Neural progenitor cell (in vitro differentiated cells): ENCODE results near the gene STX16.

Experiments
- EZH2 ChIP-seq: fragments of 200-600 bp; sonication (generic); IDR thresholded peaks from 2 replicates; pipeline ENCODE4 v1.6.1; 2017; ENCODE audit warnings: antibody characterized with exemption, mild to moderate bottlenecking, moderate library complexity
- EZH2phosphoT487 ChIP-seq: fragments of 200-600 bp; sonication (generic); IDR thresholded peaks from 2 replicates; pipeline ENCODE4 v1.6.1; 2017; ENCODE audit warnings: antibody characterized with exemption
- TF ChIP-seq, protein P1 (sequence below): fragments of 200-600 bp; sonication (generic); IDR thresholded peaks from 2 replicates; pipeline ENCODE4 v1.5.1; 2017; ENCODE audit warnings: antibody characterized with exemption, mild to moderate bottlenecking

DNA sequence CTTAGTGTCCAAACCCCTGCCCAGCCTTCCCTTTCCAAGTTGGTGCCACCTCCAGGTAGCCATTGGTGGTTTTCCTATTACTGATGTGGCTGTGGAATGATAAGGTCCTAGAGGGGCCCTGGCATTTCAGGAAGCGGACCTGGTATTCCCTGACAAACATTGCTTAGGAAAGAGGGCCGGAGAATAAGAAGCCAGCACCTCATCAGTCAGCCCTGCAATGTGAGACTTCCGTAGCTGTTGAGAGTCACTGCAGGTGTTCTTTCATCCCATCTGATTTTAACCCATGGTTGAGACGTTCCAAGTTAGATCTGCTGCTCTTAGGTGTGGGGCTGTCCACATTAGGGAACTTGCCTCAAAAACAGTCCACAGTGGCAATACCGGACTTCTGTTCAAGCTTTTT is 26.7 kb downstream of the STX16 start:
- TF ChIP-seq, protein P1, sequence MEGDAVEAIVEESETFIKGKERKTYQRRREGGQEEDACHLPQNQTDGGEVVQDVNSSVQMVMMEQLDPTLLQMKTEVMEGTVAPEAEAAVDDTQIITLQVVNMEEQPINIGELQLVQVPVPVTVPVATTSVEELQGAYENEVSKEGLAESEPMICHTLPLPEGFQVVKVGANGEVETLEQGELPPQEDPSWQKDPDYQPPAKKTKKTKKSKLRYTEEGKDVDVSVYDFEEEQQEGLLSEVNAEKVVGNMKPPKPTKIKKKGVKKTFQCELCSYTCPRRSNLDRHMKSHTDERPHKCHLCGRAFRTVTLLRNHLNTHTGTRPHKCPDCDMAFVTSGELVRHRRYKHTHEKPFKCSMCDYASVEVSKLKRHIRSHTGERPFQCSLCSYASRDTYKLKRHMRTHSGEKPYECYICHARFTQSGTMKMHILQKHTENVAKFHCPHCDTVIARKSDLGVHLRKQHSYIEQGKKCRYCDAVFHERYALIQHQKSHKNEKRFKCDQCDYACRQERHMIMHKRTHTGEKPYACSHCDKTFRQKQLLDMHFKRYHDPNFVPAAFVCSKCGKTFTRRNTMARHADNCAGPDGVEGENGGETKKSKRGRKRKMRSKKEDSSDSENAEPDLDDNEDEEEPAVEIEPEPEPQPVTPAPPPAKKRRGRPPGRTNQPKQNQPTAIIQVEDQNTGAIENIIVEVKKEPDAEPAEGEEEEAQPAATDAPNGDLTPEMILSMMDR: no peak
- TF ChIP-seq EZH2 (no peak), EZH2phosphoT487 (no peak)
